ENCODE data around the gene TMEFF2. TPM values are rescaled to one million over a fixed set of nuclear protein-coding genes. Genes with fewer than 3 reads are reported as not detected.

Gene TMEFF2
- total and polyA plus RNA-seq, 2 donors (not counting 1 experiment from before 2014, with no cell fraction given) = not detected

- no peak overlapping the region for H3K4me3 Mint-ChIP-seq
- no peak for ATAC-seq (ENCODE audit: low read depth)
- no peak overlapping the region for H3K27ac ChIP-seq (ENCODE audit: low read length in 2 of 2)
- intact Hi-C loops (cut with micrococcal nuclease) = no loop called here
- 86% methylated on average over 1 of the region's 2 CpGs for WGBS (ENCODE audit: insufficient coverage)
- H2AFZ ChIP-seq (ENCODE audit: insufficient read depth, low read depth, low read length, poor library complexity, severe bottlenecking) = no peak overlapping the region
- no peaks in the 10 kb centered on the region for H3K36me3 ChIP-seq (replicated peaks in 1 of 2; ENCODE audit: control extremely low read depth in 1 of 2, control insufficient read depth in 1 of 2, extremely low read depth in 1 of 2, insufficient read depth in 2 of 2, low read length in 1 of 2)
- no peak for DNase-seq
- H3K79me2 ChIP-seq (ENCODE audit: control insufficient read depth, insufficient read depth, low read length) = no peaks in the 10 kb centered on the region
- H3K9me3 ChIP-seq (ENCODE audit: control extremely low read depth in 1 of 3, control insufficient read depth in 2 of 3, insufficient read depth in 1 of 3, low read length in 2 of 3) = peaks cover 0 to 1% (median 0%) of the 10 kb centered on the region in 3 donors
- H3K4me2 ChIP-seq (replicated peaks; ENCODE audit: low read depth, low read length, poor library complexity, severe bottlenecking) = no peak overlapping the region
- no peaks in the 10 kb centered on the region for H3K27me3 ChIP-seq (replicated peaks in 1 of 4; ENCODE audit: control extremely low read depth in 1 of 4, control insufficient read depth in 3 of 4, insufficient read depth in 4 of 4, low read length in 3 of 4)
- no peaks in the 10 kb centered on the region for H3K9me3 Mint-ChIP-seq (ENCODE audit: insufficient read depth)
- POLR2A ChIA-PET = no interaction called here
- no peak overlapping the region for H3K9ac ChIP-seq (ENCODE audit: low read length)
- CTCF ChIA-PET = no interaction called here
- TF ChIP-seq EZH2 (IDR thresholded peaks at IDR 0.05; ENCODE audit: borderline replicate concordance, insufficient read depth, low read depth, low read length, poor library complexity, severe bottlenecking) (no peak), CTCF (IDR thresholded peaks at IDR 0.05) (no peak)
- H3K4me1 Mint-ChIP-seq = no peaks in the 10 kb centered on the region
- H4K20me1 ChIP-seq (ENCODE audit: control insufficient read depth, insufficient read depth, low read length, poor library complexity, severe bottlenecking) = no peaks in the 10 kb centered on the region
- H3K27ac Mint-ChIP-seq = no peak overlapping the region
- no peaks in the 10 kb centered on the region for H3K4me1 ChIP-seq (ENCODE audit: control insufficient read depth in 2 of 2, insufficient read depth in 2 of 2, low read length in 2 of 2)
- no peak overlapping the region for H3K4me3 ChIP-seq (ENCODE audit: control extremely low read depth in 1 of 5, extremely low read depth in 1 of 5, insufficient read depth in 1 of 5, low read depth in 2 of 5, low read length in 4 of 5)
- H3K27me3 Mint-ChIP-seq = no peaks in the 10 kb centered on the region
Measured at GRCh38 chr2:192044496-192044895, 150.2 kb downstream of the TMEFF2 start.

- WGBS (ENCODE audit: insufficient coverage) = 33% methylated on average over 1 of the region's 6 CpGs
- no peak overlapping the region for H3K4me2 ChIP-seq (replicated peaks; ENCODE audit: low read depth, low read length, poor library complexity, severe bottlenecking)
- no peaks in the 10 kb centered on the region for H4K20me1 ChIP-seq (ENCODE audit: control insufficient read depth, insufficient read depth, low read length, poor library complexity, severe bottlenecking)
- DNase-seq (no peak), ATAC-seq (ENCODE audit: low read depth) (no peak)
- H3K9ac ChIP-seq (ENCODE audit: low read length) = no peak overlapping the region
- H3K27ac Mint-ChIP-seq = no peak overlapping the region
- peaks cover 0 to 1% (median 0%) of the 10 kb centered on the region in 3 donors for H3K9me3 ChIP-seq (ENCODE audit: control extremely low read depth in 1 of 3, control insufficient read depth in 2 of 3, insufficient read depth in 1 of 3, low read length in 2 of 3)
- CTCF ChIA-PET = no interaction called here
- no peaks in the 10 kb centered on the region for H3K9me3 Mint-ChIP-seq (ENCODE audit: insufficient read depth)
- no peak overlapping the region for H3K4me3 ChIP-seq (ENCODE audit: control extremely low read depth in 1 of 5, extremely low read depth in 1 of 5, insufficient read depth in 1 of 5, low read depth in 2 of 5, low read length in 4 of 5)
- H2AFZ ChIP-seq (ENCODE audit: insufficient read depth, low read depth, low read length, poor library complexity, severe bottlenecking) = no peak overlapping the region
- H3K79me2 ChIP-seq (ENCODE audit: control insufficient read depth, insufficient read depth, low read length) = no peaks in the 10 kb centered on the region
- no peaks in the 10 kb centered on the region for H3K27me3 Mint-ChIP-seq
- H3K4me1 Mint-ChIP-seq = no peaks in the 10 kb centered on the region
- no peaks in the 10 kb centered on the region for H3K27me3 ChIP-seq (replicated peaks in 1 of 4; ENCODE audit: control extremely low read depth in 1 of 4, control insufficient read depth in 3 of 4, insufficient read depth in 4 of 4, low read length in 3 of 4)
- TF ChIP-seq CTCF (IDR thresholded peaks at IDR 0.05) (no peak), EZH2 (IDR thresholded peaks at IDR 0.05; ENCODE audit: borderline replicate concordance, insufficient read depth, low read depth, low read length, poor library complexity, severe bottlenecking) (no peak)
- H3K4me1 ChIP-seq (ENCODE audit: control insufficient read depth in 2 of 2, insufficient read depth in 2 of 2, low read length in 2 of 2) = no peaks in the 10 kb centered on the region
- POLR2A ChIA-PET = no interaction called here
- no peaks in the 10 kb centered on the region for H3K36me3 ChIP-seq (replicated peaks in 1 of 2; ENCODE audit: control extremely low read depth in 1 of 2, control insufficient read depth in 1 of 2, extremely low read depth in 1 of 2, insufficient read depth in 2 of 2, low read length in 1 of 2)
- no peak overlapping the region for H3K27ac ChIP-seq (ENCODE audit: low read length in 2 of 2)
- H3K4me3 Mint-ChIP-seq = no peak overlapping the region
- intact Hi-C loops (cut with micrococcal nuclease) = no loop called here
Measured at GRCh38 chr2:192043216-192043870, 151.4 kb downstream of the TMEFF2 start.

All from B cell (primary cell).